SHP77 treated with DMSO at 0.1 percent for 48 hours (cell line): ENCODE data around the gene ZNF384.
A peak's percentile ranks its signal among the peaks of the same experiment; 100 is the strongest.
"Not testable (repeated sequence)": the region's sequence is repeated elsewhere in the genome, so short reads cannot be mapped to it uniquely, and the experiment has no call there.

Experiments used
- DNase-seq: peaks from one replicate; lab custom pipeline; 2025; lab: John Stamatoyannopoulos, UW

Gene ZNF384

GRCh38 chr12:6688999-6689882, at the start of gene ZNF384:
ZNF384 (minus strand) TSS chr12:6689375; CDS start chr12:6679520, 9,855 bp downstream.
- DNase-seq = peak; percentile 75

- no peak for DNase-seq
Measured at GRCh38 chr12:6736754-6737153, 47.6 kb upstream of the ZNF384 start.

DNA sequence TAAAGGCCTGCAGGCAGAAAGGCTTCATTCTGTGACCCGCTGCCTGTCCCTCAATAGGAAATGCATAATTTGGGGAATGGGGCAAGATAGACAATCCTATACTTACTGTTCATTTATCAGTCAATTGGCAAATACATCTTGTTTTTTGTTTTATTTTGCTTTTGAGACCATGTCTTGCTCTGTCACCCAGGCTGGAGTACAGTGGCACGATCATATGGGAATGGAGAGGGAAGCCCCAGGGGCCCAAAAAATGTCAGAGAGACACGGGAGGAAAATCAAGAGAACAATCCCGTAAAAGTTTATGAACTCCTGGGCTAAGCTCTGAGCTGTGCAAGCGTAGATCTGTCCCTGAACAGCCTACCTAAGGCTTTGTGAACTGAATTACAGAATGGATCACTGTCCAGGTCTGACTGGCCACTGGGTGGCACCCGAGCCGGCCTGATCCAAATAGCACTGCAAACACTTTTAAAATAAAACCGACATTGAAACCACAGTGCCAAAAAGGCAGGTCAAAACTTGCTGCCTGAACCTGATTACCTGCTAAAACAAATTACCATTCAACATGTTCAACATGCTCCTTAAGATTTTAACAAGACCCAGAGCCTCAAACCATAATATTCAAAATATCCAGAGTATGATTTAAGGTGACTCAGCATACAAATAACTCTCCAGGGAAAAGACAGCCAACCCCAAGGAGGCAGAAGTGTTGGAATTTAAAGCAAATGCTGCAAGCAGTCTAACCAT, 46.4 kb upstream of the ZNF384 start:
- peak; percentile 44 for DNase-seq

GRCh38 chr12:6734506-6735387, 45.6 kb upstream of the ZNF384 start:
- no peak for DNase-seq

GRCh38 chr12:6730169-6730568, 41.0 kb upstream of the ZNF384 start:
- DNase-seq = no peak

GRCh38 chr12:6729186-6729585, 40.0 kb upstream of the ZNF384 start:
- DNase-seq = no peak

- DNase-seq = no peak
Measured at GRCh38 chr12:6725350-6725749, 36.2 kb upstream of the ZNF384 start.

GRCh38 chr12:6724409-6724797, 35.2 kb upstream of the ZNF384 start:
- DNase-seq = no peak

GRCh38 chr12:6723607-6724408, 34.6 kb upstream of the ZNF384 start, which contains the start of gene COPS7A:
COPS7A (plus strand) TSS chr12:6724046; CDS start chr12:6724657, 611 bp downstream.
- peak; percentile 87 for DNase-seq

GRCh38 chr12:6722863-6723262, 33.7 kb upstream of the ZNF384 start:
- no peak for DNase-seq

DNA sequence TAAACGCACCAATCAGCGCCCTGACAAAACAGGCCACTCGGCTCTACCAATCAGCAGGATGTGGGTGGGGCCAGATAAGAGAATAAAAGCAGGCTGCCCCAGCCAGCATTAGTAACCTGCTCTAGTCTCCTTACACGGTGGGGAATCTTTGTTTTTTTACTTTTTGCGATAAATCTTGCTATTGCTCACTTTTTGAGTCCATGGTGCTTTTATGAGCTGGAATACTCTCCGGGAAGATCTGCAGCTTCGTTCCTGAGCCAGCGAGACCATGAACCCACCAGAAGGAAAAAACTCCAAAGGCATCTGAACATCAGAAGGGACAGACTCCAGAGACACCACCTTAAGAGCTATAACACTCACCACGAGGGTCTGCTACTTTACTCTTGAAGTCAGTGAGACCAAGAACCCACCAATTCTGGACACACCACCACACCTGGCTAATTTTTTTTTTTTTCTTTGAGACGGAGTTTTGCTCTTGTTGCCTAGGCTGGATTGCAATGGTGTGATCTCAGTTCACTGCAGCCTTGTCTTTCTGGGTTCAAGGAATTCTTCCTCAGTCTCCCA, 27.8 kb upstream of the ZNF384 start:
- no peak for DNase-seq

DNA sequence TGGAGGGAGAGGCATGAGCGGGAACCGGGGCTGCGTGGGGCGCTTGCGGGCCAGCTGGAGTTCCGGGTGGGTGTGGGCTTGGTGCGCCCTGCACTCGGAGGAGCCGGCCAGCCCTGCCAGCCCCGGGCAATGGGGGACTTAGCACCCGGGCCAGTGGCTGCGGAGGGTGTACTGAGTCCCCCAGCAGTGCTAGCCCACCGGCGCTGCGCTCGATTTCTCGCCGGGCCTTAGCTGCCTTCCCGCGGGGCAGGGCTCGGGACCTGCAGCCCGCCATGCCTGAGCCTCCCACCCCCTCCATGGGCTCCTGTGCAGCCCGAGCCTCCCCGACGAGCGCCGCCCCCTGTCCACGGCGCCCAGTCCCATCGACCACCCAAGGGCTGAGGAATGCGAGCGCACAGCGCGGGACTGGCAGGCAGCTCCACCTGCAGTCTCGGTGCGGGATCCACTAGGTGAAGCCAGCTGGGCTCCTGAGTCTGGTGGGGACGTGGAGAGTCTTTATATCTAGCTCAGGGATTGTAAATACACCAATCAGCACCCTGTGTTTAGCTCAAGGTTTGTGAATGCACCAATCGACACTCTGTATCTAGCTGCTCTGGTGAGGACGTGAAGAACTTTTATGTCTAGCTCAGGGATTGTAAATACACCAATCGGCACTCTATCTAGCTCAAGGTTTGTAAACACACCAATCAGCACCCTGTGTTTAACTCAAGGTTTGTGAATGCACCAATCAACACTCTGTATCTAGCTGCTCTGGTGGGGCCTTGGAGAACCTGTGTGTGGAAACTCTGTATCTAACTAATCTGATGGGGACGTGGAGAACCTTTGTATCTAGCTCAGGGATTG, 27.1 kb upstream of the ZNF384 start:
- not testable (repeated sequence) for DNase-seq

- no peak for DNase-seq
Measured at GRCh38 chr12:6708960-6709394, 19.8 kb upstream of the ZNF384 start.

- not testable (repeated sequence) for DNase-seq
Measured at GRCh38 chr12:6708351-6708750, 19.2 kb upstream of the ZNF384 start.

DNA sequence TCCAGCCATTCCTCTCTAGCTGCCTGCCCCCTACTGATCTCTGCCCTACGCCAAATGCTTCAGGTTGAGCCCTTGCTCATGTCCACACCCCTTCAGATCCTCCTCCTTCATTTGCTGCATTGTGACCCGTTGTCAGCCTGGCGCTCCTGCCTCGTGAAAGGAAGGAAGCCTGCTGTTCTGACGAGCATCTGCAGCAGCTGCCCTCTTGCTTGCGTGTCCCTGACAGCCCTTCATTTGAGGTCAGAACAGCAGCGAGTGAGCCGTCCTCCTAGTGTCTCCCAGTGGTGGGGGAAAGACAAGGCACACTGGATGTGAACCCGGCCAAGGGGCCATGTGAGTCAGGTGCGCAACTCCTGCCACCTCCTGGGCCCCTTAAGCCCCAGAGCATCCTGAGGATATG, 14.5 kb upstream of the ZNF384 start:
- DNase-seq = no peak

GRCh38 chr12:6701078-6701768, 12.0 kb upstream of the ZNF384 start:
- DNase-seq = no peak

DNA sequence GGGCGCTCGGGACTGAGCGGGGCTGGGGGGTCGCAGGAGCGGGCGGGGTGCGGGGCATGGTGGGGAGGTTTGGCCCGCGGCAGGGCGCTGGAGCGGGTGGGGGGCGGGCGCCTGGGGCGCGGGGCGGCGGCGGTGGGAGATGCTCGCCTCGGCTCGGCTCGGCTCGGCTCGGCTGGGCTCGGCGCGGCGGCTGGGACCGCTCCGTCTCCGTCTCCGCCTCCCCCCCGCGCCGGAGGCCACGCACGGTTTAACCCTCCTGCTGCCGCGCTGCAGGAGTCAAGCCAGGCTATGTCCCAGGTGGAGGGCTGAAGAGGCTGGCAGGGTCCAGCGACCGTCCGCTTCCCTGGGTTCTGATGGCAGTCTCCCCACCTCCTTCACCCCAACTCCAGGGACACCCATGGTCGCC, 11.5 kb upstream of the ZNF384 start, which contains the start of gene PIANP:
TSS of gene PIANP (minus strand) at position 170 of the 406 bp plus-strand sequence. CDS start 2,754 bp downstream, outside the sequence.
- no peak for DNase-seq

DNA sequence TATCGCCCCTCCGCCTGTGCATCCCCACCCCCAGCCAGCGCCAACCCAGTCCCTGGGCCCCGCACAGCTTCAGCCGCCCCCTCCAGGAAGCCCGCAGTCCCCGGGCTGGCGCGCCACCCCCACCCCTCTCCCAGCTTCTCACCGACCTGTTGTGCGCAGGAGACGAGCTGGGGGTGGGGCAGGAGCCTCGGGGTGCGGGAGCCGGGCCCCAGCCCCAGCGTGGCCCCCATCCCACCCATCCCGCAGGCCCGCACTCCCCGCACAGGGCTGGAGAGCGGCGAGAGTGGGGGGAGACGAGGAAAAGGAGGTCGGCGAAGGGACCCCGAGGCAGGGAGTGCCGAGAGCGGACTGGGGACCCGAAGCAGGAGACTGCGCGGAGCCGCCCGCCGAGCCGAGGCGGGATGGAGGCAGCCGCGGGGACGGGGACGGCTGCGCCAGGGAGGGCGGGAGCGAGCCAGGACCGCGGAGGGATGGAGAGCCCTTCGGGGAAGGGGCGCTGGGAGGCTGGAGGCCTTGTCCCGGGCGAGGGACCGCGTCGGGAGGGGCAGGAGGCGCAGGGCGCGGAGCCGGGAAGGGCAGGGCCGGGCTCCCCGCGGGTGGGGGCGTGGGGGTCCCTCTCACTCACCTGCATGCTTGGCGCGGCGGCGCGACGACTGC, 10.9 kb upstream of the ZNF384 start:
- no peak for DNase-seq
